ENCODE measurements around the gene CALN1. TPM values are rescaled to one million over a fixed set of nuclear protein-coding genes. Genes with fewer than 3 reads are reported as not detected.

Gene CALN1
- total RNA-seq, 4 donors from 2014 or later, result under 0.01 to 0.33 (median 0.10) TPM; not detected in 1

DNA sequence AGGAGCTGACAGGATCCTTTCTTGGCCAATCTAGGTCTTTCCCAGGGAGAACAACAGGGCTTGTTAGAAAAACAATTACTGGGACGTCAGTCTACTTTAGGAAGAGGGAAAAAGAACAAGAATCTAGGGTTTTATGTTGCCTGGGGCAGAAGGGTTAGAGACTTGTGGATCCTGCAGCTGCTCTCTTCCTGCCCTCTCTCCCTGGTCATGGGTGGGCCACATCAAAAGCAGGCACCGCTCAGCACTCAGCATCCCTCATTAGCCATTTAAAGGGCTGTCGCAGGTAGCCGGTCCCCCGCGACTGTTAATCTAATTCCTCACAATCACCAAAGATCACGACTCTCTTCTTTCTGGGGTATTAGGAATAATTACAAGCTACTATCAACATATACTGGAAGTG is 631.9 kb downstream of the CALN1 start:
- no peak overlapping the region for H3K4me3 ChIP-seq (replicated peaks in 1 of 3)
- WGBS, 2 donors, result 26 to 30% methylated on average over 7 of the region's 7 CpGs
- no peaks in the 10 kb centered on the region for H3K9me3 ChIP-seq
- no peaks in the 10 kb centered on the region for H3K4me1 ChIP-seq
- H3K36me3 ChIP-seq, result no peaks in the 10 kb centered on the region
- DNase-seq, result no peak
- intact Hi-C loops (cut with DNase I), result no loop called here
- H3K27me3 ChIP-seq, result no peaks in the 10 kb centered on the region
- no peak overlapping the region for H3K27ac ChIP-seq
- TF ChIP-seq POLR2A (IDR thresholded peaks at IDR 0.05), result no peak
- TF ChIP-seq, protein P1, sequence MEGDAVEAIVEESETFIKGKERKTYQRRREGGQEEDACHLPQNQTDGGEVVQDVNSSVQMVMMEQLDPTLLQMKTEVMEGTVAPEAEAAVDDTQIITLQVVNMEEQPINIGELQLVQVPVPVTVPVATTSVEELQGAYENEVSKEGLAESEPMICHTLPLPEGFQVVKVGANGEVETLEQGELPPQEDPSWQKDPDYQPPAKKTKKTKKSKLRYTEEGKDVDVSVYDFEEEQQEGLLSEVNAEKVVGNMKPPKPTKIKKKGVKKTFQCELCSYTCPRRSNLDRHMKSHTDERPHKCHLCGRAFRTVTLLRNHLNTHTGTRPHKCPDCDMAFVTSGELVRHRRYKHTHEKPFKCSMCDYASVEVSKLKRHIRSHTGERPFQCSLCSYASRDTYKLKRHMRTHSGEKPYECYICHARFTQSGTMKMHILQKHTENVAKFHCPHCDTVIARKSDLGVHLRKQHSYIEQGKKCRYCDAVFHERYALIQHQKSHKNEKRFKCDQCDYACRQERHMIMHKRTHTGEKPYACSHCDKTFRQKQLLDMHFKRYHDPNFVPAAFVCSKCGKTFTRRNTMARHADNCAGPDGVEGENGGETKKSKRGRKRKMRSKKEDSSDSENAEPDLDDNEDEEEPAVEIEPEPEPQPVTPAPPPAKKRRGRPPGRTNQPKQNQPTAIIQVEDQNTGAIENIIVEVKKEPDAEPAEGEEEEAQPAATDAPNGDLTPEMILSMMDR (IDR thresholded peaks at IDR 0.05), result no peak

DNA sequence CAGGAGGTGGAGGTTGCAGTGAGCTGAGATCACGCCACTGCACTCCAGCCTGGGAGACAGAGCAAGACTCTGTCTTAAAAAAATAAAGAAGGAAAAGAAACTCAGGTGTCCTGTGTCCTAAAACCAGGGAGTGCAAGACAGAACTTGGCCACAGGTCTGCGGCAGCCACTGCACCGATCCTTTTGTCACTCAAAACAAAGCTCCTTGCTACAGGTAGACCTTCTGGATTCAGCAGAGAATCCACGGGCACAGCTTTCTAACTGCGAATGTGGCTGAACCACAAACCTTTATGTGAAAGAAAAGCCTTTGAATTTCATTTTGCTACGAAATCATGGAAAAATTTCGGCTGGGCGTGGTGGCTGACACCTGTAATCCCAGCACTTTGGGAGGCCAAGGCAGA is 634.9 kb downstream of the CALN1 start:
- H3K9me3 ChIP-seq, result no peaks in the 10 kb centered on the region
- no peak for DNase-seq

DNA sequence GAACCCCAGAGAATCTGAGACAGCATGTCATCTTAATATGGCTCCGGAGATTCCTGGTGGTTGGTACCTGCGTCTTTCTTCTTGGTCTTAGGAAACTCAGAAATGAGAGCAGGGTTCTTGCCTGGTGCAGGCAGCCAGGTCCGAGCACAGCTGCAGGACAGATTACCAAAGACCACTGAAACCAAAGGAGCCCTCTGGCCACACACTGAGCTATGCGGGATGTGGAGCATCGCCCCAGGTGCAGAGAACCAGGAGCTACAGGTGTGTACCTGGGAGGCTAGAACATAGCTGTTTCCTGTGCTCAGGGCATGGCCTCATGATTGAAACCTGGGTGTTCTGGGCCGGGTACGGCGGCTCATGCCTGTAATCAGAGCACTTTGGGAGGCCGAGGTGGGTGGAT is 635.4 kb downstream of the CALN1 start:
- H3K27me3 ChIP-seq, result no peaks in the 10 kb centered on the region
- intact Hi-C loops (cut with DNase I), result no loop called here
- TF ChIP-seq, protein P1 (IDR thresholded peaks at IDR 0.05), result no peak
- TF ChIP-seq POLR2A (IDR thresholded peaks at IDR 0.05), result no peak
- no peaks in the 10 kb centered on the region for H3K9me3 ChIP-seq
- H3K4me3 ChIP-seq (replicated peaks in 1 of 3), result no peak overlapping the region
- no peaks in the 10 kb centered on the region for H3K4me1 ChIP-seq
- DNase-seq, result no peak
- no peaks in the 10 kb centered on the region for H3K36me3 ChIP-seq
- no peak overlapping the region for H3K27ac ChIP-seq
- WGBS, 2 donors, result 92 to 96% methylated on average over 7 to 8 of the region's 9 CpGs

More for the DNA sequence above, 634.9 kb downstream of the CALN1 start:
- H3K4me3 ChIP-seq (replicated peaks in 1 of 3), result no peak overlapping the region
- no peaks in the 10 kb centered on the region for H3K27me3 ChIP-seq
- H3K27ac ChIP-seq, result no peak overlapping the region
- no peaks in the 10 kb centered on the region for H3K4me1 ChIP-seq
- no peaks in the 10 kb centered on the region for H3K36me3 ChIP-seq
- intact Hi-C loops (cut with DNase I), result no loop called here
- TF ChIP-seq POLR2A (IDR thresholded peaks at IDR 0.05), result no peak
- TF ChIP-seq, protein P1 (IDR thresholded peaks at IDR 0.05), result no peak
- 96 to 97% methylated on average over 8 of the region's 8 CpGs for WGBS, 2 donors

DNA sequence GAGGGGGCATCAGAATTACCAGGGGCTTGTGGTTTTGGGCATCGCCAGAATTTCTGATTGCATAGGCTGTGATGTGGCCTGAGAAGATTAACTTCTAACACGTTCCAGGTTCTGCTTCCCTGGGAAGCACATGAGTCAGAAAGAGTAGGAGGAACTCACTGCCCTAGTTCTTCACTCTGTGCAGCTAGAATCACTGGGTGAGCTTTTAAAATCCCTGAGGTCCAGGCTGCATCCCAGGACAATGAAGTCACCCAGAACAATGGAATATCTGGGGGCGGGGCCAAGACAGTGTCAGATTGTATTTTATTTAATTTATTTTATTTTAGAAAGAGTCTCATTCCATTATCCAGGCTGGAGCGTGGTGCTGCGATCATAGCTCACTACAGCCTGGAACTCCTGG is 636.5 kb downstream of the CALN1 start:
- WGBS, 2 donors, result 87% methylated on average over 5 of the region's 5 CpGs
- no peaks in the 10 kb centered on the region for H3K4me1 ChIP-seq
- intact Hi-C loops (cut with DNase I), result no loop called here
- H3K36me3 ChIP-seq, result no peaks in the 10 kb centered on the region
- no peak overlapping the region for H3K27ac ChIP-seq
- no peak for DNase-seq
- H3K9me3 ChIP-seq, result no peaks in the 10 kb centered on the region
- TF ChIP-seq, protein P1 (IDR thresholded peaks at IDR 0.05), result no peak
- no peak for TF ChIP-seq POLR2A (IDR thresholded peaks at IDR 0.05)
- no peak overlapping the region for H3K4me3 ChIP-seq (replicated peaks in 1 of 3)
- no peaks in the 10 kb centered on the region for H3K27me3 ChIP-seq

DNA sequence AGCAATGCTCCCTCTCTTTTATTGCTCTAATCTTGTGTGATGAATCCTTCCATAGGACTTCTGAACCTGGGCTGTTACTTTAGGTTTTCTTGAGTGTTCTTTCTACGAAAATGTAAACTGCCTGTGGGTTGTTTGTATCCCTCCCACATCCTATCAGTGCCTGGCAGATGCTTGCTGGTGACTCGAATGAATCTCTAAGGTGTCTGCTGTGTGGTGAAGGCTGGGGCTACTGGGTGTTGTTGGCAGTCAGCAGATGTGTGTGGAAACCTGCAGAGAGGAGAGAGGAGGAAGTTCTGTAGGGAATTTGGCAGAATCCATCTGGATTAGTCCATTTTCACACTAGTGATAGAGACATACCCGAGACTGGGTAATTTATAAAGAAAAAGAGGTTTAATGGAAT is 639.4 kb downstream of the CALN1 start:
- 67 to 79% methylated on average over 3 of the region's 3 CpGs for WGBS, 2 donors
- Histone ChIP-seq H3K36me3 (no peaks in the 10 kb centered on the region), H3K9me3 (no peaks in the 10 kb centered on the region), H3K4me1 (no peaks in the 10 kb centered on the region), H3K4me3 (replicated peaks in 1 of 3) (no peak overlapping the region), H3K27me3 (no peaks in the 10 kb centered on the region), H3K27ac (no peak overlapping the region)
- TF ChIP-seq, protein P1 (IDR thresholded peaks at IDR 0.05), result no peak
- TF ChIP-seq POLR2A (IDR thresholded peaks at IDR 0.05), result no peak
- intact Hi-C loops (cut with DNase I), result no loop called here
- DNase-seq, result no peak
